Gastroesophageal sphincter (tissue), 3 donors: ENCODE measurements around the gene PADI4.

Experiments used
- EP300 ChIP-seq: sonication (generic); formaldehyde crosslinking; IDR thresholded peaks from one replicate; pipeline ENCODE4 v1.6.1; 2017; ENCODE audit warnings: antibody characterized with exemption, mild to moderate bottlenecking
- POLR2A ChIP-seq, 2 donors: fragments of 450-650 bp; IDR thresholded peaks; one replicate each; pipeline ENCODE4 v1.6.1; 2017; ENCODE audit warnings: antibody characterized with exemption in 2 of 2, mild to moderate bottlenecking in 2 of 2, moderate library complexity in 1 of 2
- POLR2AphosphoS5 ChIP-seq: sonication (generic); formaldehyde crosslinking; IDR thresholded peaks from one replicate; pipeline ENCODE4 v1.6.1; 2017; ENCODE audit warnings: antibody characterized with exemption
- TF ChIP-seq, protein P1 (sequence below), 4 experiments: fragments of 200-600 bp in 2 of 4; fragments of 450-650 bp in 2 of 4; sonication (generic) in 1 of 4; IDR thresholded peaks; one replicate each; pipeline ENCODE4 v1.5.1; 2017 to 2019; ENCODE audit warnings: antibody characterized with exemption in 4 of 4, mild to moderate bottlenecking in 2 of 4, moderate library complexity in 2 of 4

DNA sequence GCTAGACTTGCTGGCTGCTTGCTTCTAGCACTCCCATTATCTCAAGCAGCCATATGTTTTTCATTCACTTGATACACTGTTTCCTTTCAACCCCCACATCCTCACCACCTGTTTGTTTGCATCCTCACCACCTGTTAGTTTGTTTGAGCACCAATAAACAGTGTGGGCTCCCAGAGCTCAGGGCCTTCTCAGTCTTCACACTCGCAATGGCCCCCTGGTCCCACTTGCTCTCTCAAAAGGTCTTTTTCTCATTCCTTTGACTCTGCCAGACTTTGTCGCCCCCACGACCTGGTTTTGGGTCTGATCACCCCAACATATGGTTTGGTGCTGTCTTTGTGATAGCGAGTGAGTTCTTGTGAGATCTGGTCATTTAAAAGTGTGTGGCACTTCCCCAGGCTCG is 6.2 kb upstream of the PADI4 start:
- TF ChIP-seq, protein P1, sequence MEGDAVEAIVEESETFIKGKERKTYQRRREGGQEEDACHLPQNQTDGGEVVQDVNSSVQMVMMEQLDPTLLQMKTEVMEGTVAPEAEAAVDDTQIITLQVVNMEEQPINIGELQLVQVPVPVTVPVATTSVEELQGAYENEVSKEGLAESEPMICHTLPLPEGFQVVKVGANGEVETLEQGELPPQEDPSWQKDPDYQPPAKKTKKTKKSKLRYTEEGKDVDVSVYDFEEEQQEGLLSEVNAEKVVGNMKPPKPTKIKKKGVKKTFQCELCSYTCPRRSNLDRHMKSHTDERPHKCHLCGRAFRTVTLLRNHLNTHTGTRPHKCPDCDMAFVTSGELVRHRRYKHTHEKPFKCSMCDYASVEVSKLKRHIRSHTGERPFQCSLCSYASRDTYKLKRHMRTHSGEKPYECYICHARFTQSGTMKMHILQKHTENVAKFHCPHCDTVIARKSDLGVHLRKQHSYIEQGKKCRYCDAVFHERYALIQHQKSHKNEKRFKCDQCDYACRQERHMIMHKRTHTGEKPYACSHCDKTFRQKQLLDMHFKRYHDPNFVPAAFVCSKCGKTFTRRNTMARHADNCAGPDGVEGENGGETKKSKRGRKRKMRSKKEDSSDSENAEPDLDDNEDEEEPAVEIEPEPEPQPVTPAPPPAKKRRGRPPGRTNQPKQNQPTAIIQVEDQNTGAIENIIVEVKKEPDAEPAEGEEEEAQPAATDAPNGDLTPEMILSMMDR (IDR thresholded peaks at IDR 0.05): no peak
- TF ChIP-seq POLR2A (IDR thresholded peaks at IDR 0.05): no peak
- TF ChIP-seq EP300: no peak
- no peak for TF ChIP-seq POLR2AphosphoS5
